Right atrium auricular region (tissue), 2 donors: ENCODE measurements around the gene ATP2C2. TPM values are rescaled to one million over a fixed set of nuclear protein-coding genes. Genes with fewer than 3 reads are reported as not detected.

Experiments
- DNase-seq: peaks from one replicate; pipeline ENCODE4 v3.0.0-alpha.2; 2019; ENCODE audit warnings: low spot score
- H3K27ac ChIP-seq, 2 donors: fragments of 200-600 bp; sonication (generic); 1 replicate in 1 of 2; 2 replicates in 1 of 2; pipeline ENCODE4 v1.5.1; 2016 to 2019
- H3K27me3 ChIP-seq, 2 donors: fragments of 200-600 bp; sonication (generic); one replicate each; pipeline versions ENCODE4 v1.5.1 to v1.6.0; 2017 to 2019
- H3K36me3 ChIP-seq: fragments of 200-600 bp; sonication (generic); one replicate; pipeline ENCODE4 v1.5.1; 2016
- H3K4me1 ChIP-seq, 2 donors: fragments of 200-600 bp; sonication (generic); one replicate each; pipeline versions ENCODE4 v1.5.1 to v1.6.0; 2017 to 2019
- H3K4me3 ChIP-seq, 2 donors: fragments of 200-600 bp; sonication (generic); 1 replicate in 1 of 2; 2 replicates in 1 of 2; pipeline ENCODE4 v1.5.1; 2017 to 2019; ENCODE audit warnings: mild to moderate bottlenecking in 1 of 2, moderate library complexity in 1 of 2
- H3K9me3 ChIP-seq, 2 donors: fragments of 200-600 bp; sonication (generic); one replicate each; pipeline ENCODE4 v1.5.1; 2019
- total RNA-seq, 2 donors: library from RNA; depleted of rRNA; stranded (reverse); fragments of >200 nt; gene quantifications; one replicate each; pipeline ENCODE4 v1.1.0, GENCODE V29; 2016
- TF ChIP-seq, protein P1 (sequence below), 2 donors: fragments of 200-600 bp; sonication (generic); IDR thresholded peaks; one replicate each; pipeline ENCODE4 v1.5.1; 2019; ENCODE audit warnings: antibody characterized with exemption in 2 of 2

ATP2C2 gene
- total RNA-seq, 2 donors from 2014 or later, result not detected

DNA sequence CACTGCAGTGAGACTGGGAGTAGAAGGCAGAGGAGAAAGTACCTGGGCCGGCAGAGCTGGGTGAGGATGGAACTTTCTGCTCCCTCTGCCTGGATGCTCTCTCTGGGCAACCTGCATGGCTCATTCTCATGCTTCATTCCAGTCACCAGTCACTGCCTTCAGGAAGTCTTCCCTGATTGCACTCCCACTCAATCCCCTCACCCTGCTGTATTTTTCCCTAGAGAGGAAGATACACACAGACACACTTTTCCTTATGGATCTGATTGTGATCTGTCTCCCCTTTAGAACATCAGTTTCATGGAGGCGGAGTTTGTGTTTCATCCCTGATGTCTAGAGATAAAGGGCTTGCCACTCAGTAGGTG is 91.2 kb downstream of the ATP2C2 start:
- no peak overlapping the region for H3K4me3 ChIP-seq
- H3K36me3 ChIP-seq, result no peaks in the 10 kb centered on the region
- no peaks in the 10 kb centered on the region for H3K4me1 ChIP-seq
- DNase-seq, result no peak
- no peaks in the 10 kb centered on the region for H3K9me3 ChIP-seq
- TF ChIP-seq, protein P1, sequence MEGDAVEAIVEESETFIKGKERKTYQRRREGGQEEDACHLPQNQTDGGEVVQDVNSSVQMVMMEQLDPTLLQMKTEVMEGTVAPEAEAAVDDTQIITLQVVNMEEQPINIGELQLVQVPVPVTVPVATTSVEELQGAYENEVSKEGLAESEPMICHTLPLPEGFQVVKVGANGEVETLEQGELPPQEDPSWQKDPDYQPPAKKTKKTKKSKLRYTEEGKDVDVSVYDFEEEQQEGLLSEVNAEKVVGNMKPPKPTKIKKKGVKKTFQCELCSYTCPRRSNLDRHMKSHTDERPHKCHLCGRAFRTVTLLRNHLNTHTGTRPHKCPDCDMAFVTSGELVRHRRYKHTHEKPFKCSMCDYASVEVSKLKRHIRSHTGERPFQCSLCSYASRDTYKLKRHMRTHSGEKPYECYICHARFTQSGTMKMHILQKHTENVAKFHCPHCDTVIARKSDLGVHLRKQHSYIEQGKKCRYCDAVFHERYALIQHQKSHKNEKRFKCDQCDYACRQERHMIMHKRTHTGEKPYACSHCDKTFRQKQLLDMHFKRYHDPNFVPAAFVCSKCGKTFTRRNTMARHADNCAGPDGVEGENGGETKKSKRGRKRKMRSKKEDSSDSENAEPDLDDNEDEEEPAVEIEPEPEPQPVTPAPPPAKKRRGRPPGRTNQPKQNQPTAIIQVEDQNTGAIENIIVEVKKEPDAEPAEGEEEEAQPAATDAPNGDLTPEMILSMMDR (IDR thresholded peaks at IDR 0.05), result no peak
- no peaks in the 10 kb centered on the region for H3K27me3 ChIP-seq
- no peak overlapping the region for H3K27ac ChIP-seq

DNA sequence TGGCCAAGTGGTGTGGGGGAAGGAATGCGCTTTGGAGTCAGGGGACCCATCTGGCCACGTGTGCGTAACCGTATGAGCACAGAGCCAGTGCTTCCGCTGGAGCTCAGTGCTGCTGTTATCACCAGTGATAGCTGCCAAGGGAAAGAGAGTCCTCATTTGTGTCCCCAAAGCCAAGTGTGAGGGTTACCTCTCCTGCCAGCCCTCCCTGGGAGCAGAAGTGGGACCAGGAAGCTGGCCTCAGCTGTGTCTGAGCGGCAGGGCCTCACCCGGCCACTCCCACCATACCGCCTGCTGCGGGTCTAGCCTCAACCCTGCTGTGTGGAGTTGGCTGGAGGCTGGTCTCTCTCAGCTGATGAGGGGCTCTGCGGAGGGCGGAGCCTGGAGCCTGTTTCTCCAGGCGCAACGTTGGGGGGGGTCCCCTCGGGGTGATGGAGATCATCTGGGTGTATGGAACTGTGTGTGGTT is 91.6 kb downstream of the ATP2C2 start:
- H3K27ac ChIP-seq, result no peak overlapping the region
- TF ChIP-seq, protein P1 (IDR thresholded peaks at IDR 0.05), result no peak
- no peak overlapping the region for H3K4me3 ChIP-seq
- no peaks in the 10 kb centered on the region for H3K36me3 ChIP-seq
- no peak for DNase-seq
- no peaks in the 10 kb centered on the region for H3K4me1 ChIP-seq
- no peaks in the 10 kb centered on the region for H3K27me3 ChIP-seq
- H3K9me3 ChIP-seq, result no peaks in the 10 kb centered on the region

DNA sequence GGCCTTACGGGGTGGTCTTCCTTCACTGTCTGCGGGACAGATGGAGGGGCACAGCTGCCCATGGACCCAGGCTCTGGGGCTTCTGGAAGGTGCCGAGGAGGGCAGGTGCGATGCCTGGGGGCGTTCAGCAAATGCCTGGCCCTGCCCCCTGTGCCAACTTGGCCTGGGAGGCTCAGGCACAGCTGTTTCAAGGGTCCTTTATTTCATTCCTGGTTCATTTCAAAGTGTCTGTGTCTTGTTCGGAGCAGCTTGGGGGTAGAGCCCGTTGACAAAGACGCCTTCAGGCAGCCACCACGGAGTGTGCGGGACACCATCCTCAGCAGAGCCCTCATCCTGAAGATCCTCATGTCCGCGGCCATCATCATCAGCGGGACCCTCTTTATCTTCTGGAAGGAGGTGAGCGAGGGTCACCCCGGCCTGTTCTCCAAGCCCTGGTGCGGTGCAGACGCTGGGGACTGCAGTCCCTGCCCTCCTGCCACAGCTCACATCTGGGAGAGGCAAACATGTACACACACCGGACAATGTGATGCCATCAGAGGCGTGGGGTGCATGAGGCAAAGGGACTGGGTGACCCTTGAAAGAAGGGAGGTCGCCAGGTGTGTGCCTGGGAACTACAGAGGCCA is 92.2 kb downstream of the ATP2C2 start:
- no peaks in the 10 kb centered on the region for H3K36me3 ChIP-seq
- no peak for DNase-seq
- TF ChIP-seq, protein P1 (IDR thresholded peaks at IDR 0.05), result no peak
- no peak overlapping the region for H3K27ac ChIP-seq
- no peaks in the 10 kb centered on the region for H3K4me1 ChIP-seq
- H3K4me3 ChIP-seq, result no peak overlapping the region
- no peaks in the 10 kb centered on the region for H3K27me3 ChIP-seq
- H3K9me3 ChIP-seq, result no peaks in the 10 kb centered on the region

DNA sequence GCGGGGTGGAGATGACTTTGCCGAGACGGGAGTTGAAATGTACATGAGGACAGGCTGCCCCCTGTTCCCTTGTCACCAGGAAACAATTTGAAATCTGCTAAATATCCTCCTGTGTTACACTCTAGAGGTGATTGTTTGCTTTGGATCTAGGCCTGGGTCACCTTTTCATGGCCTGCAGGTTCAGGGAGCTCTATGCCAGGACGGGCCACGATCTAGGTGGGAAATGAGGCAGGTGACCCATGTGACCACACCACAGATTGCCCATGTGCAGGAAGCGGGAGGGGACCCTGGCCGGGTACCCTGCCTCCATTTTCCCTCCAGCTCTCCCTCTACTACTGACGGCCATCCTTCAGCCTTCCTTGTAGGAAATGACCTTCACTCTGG is 92.7 kb downstream of the ATP2C2 start:
- TF ChIP-seq, protein P1 (IDR thresholded peaks at IDR 0.05), result no peak
- no peaks in the 10 kb centered on the region for H3K27me3 ChIP-seq
- H3K27ac ChIP-seq, result no peak overlapping the region
- no peaks in the 10 kb centered on the region for H3K9me3 ChIP-seq
- H3K4me1 ChIP-seq, result no peaks in the 10 kb centered on the region
- H3K36me3 ChIP-seq, result no peaks in the 10 kb centered on the region
- no peak overlapping the region for H3K4me3 ChIP-seq
- no peak for DNase-seq

DNA sequence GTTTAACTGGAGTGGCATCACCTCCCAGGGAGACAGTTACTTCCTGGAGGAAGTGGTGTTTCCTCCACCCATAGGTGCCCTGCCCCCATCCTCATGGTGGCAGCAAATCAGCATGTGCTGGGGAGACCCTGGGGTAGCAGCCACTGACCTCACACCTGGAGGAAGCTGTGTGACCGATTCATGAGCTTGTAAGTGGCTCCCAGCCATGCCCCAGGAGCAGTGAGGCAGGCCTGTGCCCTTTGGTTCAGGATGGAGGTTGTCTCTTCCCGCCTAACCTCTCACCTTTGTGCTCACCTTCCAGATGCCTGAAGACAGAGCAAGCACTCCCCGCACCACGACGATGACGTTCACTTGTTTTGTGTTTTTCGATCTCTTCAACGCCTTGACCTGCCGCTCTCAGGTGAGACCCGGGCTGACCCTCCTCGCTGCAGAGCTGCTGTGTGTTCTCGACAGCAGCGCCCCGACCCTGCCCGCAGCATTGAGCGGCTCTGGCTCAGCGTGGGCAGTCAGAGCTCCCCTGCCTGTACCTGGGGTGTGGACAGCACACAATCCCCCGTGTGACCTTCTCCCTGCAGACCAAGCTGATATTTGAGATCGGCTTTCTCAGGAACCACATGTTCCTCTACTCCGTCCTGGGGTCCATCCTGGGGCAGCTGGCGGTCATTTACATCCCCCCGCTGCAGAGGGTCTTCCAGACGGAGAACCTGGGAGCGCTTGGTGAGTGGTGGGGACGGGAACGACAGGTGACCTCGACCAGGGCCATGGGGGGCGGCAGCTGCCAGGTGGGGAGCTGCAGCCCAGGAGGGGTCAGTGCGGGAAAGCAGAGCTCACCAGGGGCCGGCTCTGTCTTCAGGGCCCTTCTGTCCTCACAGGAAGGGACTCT is 93.3 kb downstream of the ATP2C2 start:
- Histone ChIP-seq H3K9me3 (peaks cover 0 to 4% of the 10 kb centered on the region in 2 donors), H3K4me3 (no peak overlapping the region), H3K27ac (no peak overlapping the region), H3K36me3 (peaks cover 1% of the 10 kb centered on the region), H3K4me1 (no peaks in the 10 kb centered on the region), H3K27me3 (no peaks in the 10 kb centered on the region)
- no peak for DNase-seq
- TF ChIP-seq, protein P1 (IDR thresholded peaks at IDR 0.05), result no peak
